GM12873 (cell line): Measurements from ENCODE around the gene ALK.

Source experiments
- CTCF ChIP-seq: IDR thresholded peaks from 2 replicates; pipeline ENCODE4 v1.5.1; 2012; ENCODE audit warnings: low read depth, mild to moderate bottlenecking, moderate library complexity, low read length, control low read depth; ENCODE audit not compliant: insufficient read depth; ENCODE audit errors: missing control alignments

ALK gene

DNA sequence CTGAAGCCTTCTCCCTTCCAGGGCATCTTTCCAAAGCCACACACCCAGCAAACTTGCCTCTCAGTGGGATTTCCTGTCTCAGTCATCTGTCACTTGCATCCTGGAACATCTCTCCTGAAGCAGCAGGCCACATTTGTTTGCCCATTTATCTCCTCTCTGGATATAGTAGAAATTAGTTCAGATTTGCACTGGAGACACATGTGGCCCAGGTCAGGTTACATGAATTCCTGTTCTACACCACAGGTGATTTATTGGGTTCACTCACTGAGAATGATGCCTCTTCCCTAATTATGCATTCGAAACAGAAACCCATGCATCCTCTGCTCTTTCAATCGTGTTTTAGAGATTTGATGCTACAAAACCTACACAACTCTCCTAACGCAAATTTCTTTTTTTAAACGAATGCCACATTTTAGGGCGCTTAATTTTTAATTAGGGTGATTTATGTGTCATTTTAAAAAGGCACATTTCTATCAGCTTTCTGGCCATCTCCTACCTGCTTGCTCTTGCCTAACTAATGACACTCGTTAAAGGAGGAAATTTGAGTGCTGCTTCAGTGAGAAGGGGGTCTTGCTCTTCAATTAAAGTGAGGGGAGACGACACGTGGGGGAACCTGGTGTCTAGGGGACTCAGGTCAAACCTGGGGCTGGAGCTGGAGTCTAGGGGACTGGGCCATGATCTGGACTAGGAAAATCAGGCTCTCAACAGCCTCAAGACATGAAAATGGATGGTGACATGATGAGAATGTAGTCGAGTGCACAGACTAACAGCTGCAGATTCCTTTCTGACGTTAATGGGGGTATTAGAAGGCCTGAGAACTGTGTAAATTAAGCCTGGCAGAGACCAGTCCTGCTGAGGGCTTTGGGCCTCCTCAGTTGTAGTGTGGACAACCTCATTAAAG is 584.8 kb downstream of the ALK start:
- no peak for TF ChIP-seq CTCF

DNA sequence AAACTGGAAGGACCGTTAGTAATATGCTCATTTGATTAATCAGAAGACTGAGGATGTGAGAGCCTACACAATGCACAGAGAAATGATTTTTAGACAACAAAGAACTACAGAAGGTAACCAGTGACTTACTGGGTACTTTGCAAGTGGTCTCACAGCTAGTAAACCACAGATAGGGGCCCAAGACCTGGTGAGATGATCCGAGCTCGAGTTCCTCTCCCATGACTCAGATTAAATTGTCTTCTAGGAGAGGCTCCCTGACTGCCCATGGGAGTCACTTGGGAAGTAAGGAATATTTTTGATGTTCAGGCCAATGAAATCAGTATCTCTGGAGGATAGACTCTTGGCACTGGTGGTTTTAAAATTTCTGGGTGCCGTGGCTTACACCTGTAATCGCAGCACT is 586.0 kb downstream of the ALK start:
- TF ChIP-seq CTCF = no peak

DNA sequence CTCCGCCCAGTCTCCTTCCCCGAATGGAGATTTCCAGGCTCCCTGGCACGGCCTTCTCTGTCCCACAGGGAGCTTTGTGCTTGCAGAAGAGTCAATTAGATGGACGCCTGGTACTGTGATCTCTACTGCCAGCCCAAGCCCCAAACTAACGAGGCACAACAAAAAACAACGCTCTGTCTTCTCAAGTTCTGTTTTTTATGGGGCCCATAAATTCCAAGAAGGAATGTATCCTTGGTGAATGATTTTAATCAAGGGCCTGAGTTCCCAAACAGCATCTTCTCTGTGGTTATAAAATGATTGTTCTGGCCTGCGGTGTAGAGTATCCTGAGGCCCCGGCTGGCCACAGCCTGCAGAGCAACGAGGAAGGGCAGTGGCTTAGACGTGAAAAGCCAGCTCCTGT is 586.7 kb downstream of the ALK start:
- no peak for TF ChIP-seq CTCF

GRCh38 chr2:29332540-29332939 is 588.8 kb downstream of the ALK start:
- TF ChIP-seq CTCF = no peak

GRCh38 chr2:29329899-29330298 is 591.5 kb downstream of the ALK start:
- peak; percentile 62 for TF ChIP-seq CTCF

- no peak for TF ChIP-seq CTCF
Observed at GRCh38 chr2:29326926-29327325, 594.5 kb downstream of the ALK start.

DNA sequence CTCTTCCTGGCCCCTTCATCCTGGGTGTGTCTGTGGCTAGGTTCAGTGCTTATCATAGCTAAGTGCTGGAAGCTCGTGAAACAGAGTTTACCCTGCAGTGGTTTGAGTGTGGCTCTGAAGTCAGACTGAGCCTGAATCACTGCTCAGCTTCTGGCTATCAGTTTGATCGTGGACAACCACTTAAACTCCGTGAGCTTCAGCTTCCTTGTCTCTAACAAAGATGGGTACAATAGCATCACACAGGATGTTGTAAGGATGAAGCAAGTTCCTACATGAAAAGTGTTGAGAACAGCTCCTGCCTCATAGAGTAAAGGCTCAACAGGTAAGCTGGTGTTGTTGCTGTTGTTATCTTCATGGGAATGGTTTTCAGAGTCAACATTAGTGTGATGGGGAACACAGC is 595.8 kb downstream of the ALK start:
- TF ChIP-seq CTCF = no peak
